Stomach (tissue), 9 donors: ENCODE results near the gene EXOG. TPM values are rescaled to one million over a fixed set of nuclear protein-coding genes. Genes with fewer than 3 reads are reported as not detected.

Experiments used
- DNase-seq, 2 donors: peaks; one replicate each; pipeline versions ENCODE4 v3.0.0 to v3.0.0-alpha.2; 2013 to 2019
- H3K27ac ChIP-seq, 5 donors: fragments of 200-600 bp in 4 of 5; sonication (generic) in 4 of 5; one replicate each; pipeline ENCODE4 v1.5.1; 2013 to 2019; ENCODE audit warnings: mild to moderate bottlenecking in 1 of 5, moderate library complexity in 1 of 5
- H3K27me3 ChIP-seq, 3 donors: fragments of 200-600 bp; sonication (generic); one replicate each; pipeline ENCODE4 v1.5.1; 2017 to 2019; ENCODE audit warnings: mixed run types in 1 of 3
- H3K36me3 ChIP-seq, 4 donors: fragments of 200-600 bp; sonication (generic); 1 replicate in 3 of 4; 2 replicates in 1 of 4; pipeline ENCODE4 v1.5.1; 2016 to 2019
- H3K4me1 ChIP-seq, 4 donors: fragments of 200-600 bp; sonication (generic); one replicate each; pipeline ENCODE4 v1.5.1; 2016 to 2019
- H3K4me3 ChIP-seq, 4 donors: fragments of 200-600 bp; sonication (generic) in 3 of 4; one replicate each; pipeline ENCODE4 v1.5.1; 2016 to 2019; ENCODE audit warnings: mild to moderate bottlenecking in 1 of 4
- H3K9me3 ChIP-seq, 4 donors: fragments of 200-600 bp; sonication (generic); one replicate each; pipeline ENCODE4 v1.5.1; 2016 to 2019
- EP300 ChIP-seq: sonication (generic); formaldehyde crosslinking; IDR thresholded peaks from one replicate; pipeline ENCODE4 v1.6.1; 2017; ENCODE audit warnings: antibody characterized with exemption
- POLR2A ChIP-seq, 4 donors: fragments of 450-650 bp; IDR thresholded peaks; one replicate each; pipeline ENCODE4 v1.6.1; 2016; ENCODE audit warnings: antibody characterized with exemption in 4 of 4, control low read depth in 2 of 4, mild to moderate bottlenecking in 1 of 4, moderate library complexity in 1 of 4
- POLR2AphosphoS5 ChIP-seq, 3 donors: sonication (generic); formaldehyde crosslinking; IDR thresholded peaks; one replicate each; pipeline ENCODE4 v1.6.1; 2016; ENCODE audit warnings: antibody characterized with exemption in 3 of 3
- WGBS, 5 donors: extraction: QIAGEN DNeasy Blood & Tissue Kit in 3 of 5; methylation state at CpG; one replicate each; pipeline versions ENCODE4 v1.1.5 to v1.1.7; 2013 to 2018; 5-methylcytosine and 5-hydroxymethylcytosine counted together
- intact Hi-C: fragments of 100-400 bp; cut with DNase I; formaldehyde crosslinking; loops from one replicate; pipeline ENCODE4 v1.15.1; 2023; ENCODE audit warnings: low total_unique reads
- polyA plus RNA-seq, 3 donors: library from polyadenylated mRNA; stranded (reverse); fragments of 200-250 nt; gene quantifications; one replicate each; pipeline ENCODE4 v1.2.3, GENCODE V29; 2013
- total RNA-seq, 5 donors: library from RNA; depleted of rRNA; stranded (reverse); fragments of >200 nt; gene quantifications; one replicate each; pipeline versions ENCODE4 v1.1.0 to v1.2.3, GENCODE V29; 2014 to 2016
- TF ChIP-seq, protein P1 (sequence below), 7 experiments: fragments of 450-650 bp in 4 of 7; fragments of 200-600 bp in 3 of 7; sonication (generic) in 3 of 7; IDR thresholded peaks; one replicate each; pipeline ENCODE4 v1.5.1; 2016 to 2019; ENCODE audit warnings: antibody characterized with exemption in 7 of 7, control low read depth in 2 of 7, mild to moderate bottlenecking in 1 of 7
- donor health status: healthy with polysubstance abuse.
- donor health status: Bipolar disorder and iron deficiency.
- donor health status: healthy.

The EXOG gene
- total and polyA plus RNA-seq, 8 donors = 2.4 to 202 (median 4.3) TPM; not detected in 1

GRCh38 chr3:38534180-38534579 is 38.0 kb downstream of the EXOG start:
- Histone ChIP-seq H3K9me3 (no peaks in the 10 kb centered on the region), H3K4me1 (no peaks in the 10 kb centered on the region), H3K4me3 (no peak overlapping the region), H3K27ac (no peak overlapping the region), H3K27me3 (no peaks in the 10 kb centered on the region), H3K36me3 (peaks cover 0 to 39% (median 8%) of the 10 kb centered on the region in 4 donors)
- no peak for DNase-seq
- WGBS, 5 donors = 88 to 100% (median 99%) methylated on average over 2 of the region's 2 CpGs
- no peak for TF ChIP-seq POLR2AphosphoS5 (IDR thresholded peaks at IDR 0.05)
- no peak for TF ChIP-seq EP300
- TF ChIP-seq, protein P1, sequence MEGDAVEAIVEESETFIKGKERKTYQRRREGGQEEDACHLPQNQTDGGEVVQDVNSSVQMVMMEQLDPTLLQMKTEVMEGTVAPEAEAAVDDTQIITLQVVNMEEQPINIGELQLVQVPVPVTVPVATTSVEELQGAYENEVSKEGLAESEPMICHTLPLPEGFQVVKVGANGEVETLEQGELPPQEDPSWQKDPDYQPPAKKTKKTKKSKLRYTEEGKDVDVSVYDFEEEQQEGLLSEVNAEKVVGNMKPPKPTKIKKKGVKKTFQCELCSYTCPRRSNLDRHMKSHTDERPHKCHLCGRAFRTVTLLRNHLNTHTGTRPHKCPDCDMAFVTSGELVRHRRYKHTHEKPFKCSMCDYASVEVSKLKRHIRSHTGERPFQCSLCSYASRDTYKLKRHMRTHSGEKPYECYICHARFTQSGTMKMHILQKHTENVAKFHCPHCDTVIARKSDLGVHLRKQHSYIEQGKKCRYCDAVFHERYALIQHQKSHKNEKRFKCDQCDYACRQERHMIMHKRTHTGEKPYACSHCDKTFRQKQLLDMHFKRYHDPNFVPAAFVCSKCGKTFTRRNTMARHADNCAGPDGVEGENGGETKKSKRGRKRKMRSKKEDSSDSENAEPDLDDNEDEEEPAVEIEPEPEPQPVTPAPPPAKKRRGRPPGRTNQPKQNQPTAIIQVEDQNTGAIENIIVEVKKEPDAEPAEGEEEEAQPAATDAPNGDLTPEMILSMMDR (IDR thresholded peaks at IDR 0.05) = no peak
- intact Hi-C loops = no loop called here

DNA sequence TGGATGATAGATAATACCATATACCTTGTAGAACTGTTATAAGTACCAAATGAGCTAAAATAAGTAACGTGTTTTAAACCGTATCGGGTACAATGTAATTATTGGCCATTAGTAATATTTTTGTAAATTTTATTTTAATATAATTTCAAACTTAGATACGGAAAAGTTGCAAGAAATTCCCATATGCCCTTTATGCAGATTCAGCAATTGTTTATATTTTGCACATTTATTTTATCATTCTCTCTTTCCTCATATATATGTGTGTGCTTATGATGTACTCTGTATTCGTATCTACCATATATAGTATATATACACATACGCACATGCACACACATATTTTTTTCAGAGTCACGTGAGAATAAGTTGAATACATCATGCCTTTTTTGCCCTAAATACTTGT is 38.5 kb downstream of the EXOG start:
- intact Hi-C loops = no loop called here
- no peaks in the 10 kb centered on the region for H3K4me1 ChIP-seq
- DNase-seq = no peak
- H3K9me3 ChIP-seq = no peaks in the 10 kb centered on the region
- H3K27ac ChIP-seq = no peak overlapping the region
- WGBS, 5 donors = 95 to 99% (median 98%) methylated on average over 7 of the region's 7 CpGs
- H3K4me3 ChIP-seq = no peak overlapping the region
- H3K27me3 ChIP-seq = no peaks in the 10 kb centered on the region
- TF ChIP-seq POLR2A (IDR thresholded peaks at IDR 0.05) = no peak
- TF ChIP-seq POLR2AphosphoS5 (IDR thresholded peaks at IDR 0.05) = no peak
- peaks cover 0 to 39% (median 6%) of the 10 kb centered on the region in 4 donors for H3K36me3 ChIP-seq

GRCh38 chr3:38536671-38537070 is 40.5 kb downstream of the EXOG start:
- no peak overlapping the region for H3K27ac ChIP-seq
- intact Hi-C loops = no loop called here
- TF ChIP-seq EP300 = no peak
- no peaks in the 10 kb centered on the region for H3K4me1 ChIP-seq
- H3K27me3 ChIP-seq = no peaks in the 10 kb centered on the region
- WGBS, 5 donors = 82 to 90% (median 85%) methylated on average over 3 of the region's 3 CpGs
- no peaks in the 10 kb centered on the region for H3K9me3 ChIP-seq
- H3K4me3 ChIP-seq = no peak overlapping the region
- DNase-seq = no peak
- H3K36me3 ChIP-seq = peaks cover 0 to 25% (median 5%) of the 10 kb centered on the region in 4 donors

- WGBS, 5 donors = 60 to 75% (median 67%) methylated on average over 6 to 8 of the region's 8 CpGs
- H3K27ac ChIP-seq = no peak overlapping the region
- no peaks in the 10 kb centered on the region for H3K4me1 ChIP-seq
- no peak for DNase-seq
- H3K36me3 ChIP-seq = peaks cover 0 to 15% (median 5%) of the 10 kb centered on the region in 4 donors
- TF ChIP-seq POLR2AphosphoS5 (IDR thresholded peaks at IDR 0.05) = no peak
- TF ChIP-seq EP300 = no peak
- TF ChIP-seq, protein P1 (IDR thresholded peaks at IDR 0.05) = no peak
- no peak for TF ChIP-seq POLR2A (IDR thresholded peaks at IDR 0.05)
- H3K4me3 ChIP-seq = no peak overlapping the region
- H3K9me3 ChIP-seq = no peaks in the 10 kb centered on the region
- intact Hi-C loops = no loop called here
- H3K27me3 ChIP-seq = no peaks in the 10 kb centered on the region
Measured at GRCh38 chr3:38538773-38539353, 42.7 kb downstream of the EXOG start.

DNA sequence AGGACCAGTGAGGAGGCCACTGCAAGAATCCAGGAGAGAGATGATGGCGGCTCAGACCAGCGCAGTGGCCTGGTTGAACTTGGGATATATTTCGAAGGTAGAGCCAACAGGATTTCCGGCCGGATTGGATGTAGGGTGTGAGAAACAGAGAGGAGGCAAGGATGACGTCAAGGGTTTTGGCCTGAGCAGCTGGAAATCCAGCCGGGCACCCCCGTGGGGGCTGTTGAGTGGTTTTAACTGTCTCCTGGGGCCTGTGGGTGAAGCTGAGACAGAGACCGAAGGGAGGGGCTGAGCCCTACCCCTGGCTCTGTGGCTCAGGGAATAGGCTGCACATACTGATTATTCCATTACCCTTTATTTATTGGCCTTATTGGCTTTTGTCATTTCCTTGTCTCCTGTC is 45.7 kb downstream of the EXOG start:
- H3K27ac ChIP-seq = no peak overlapping the region
- no peak overlapping the region for H3K4me3 ChIP-seq
- TF ChIP-seq, protein P1 (IDR thresholded peaks at IDR 0.05) = no peak
- TF ChIP-seq POLR2AphosphoS5 (IDR thresholded peaks at IDR 0.05) (no peak), EP300 (no peak), POLR2A (IDR thresholded peaks at IDR 0.05) (no peak)
- peak in 1 of 2 donors; percentile 19 for DNase-seq
- WGBS, 5 donors = 72 to 87% (median 81%) methylated on average over 9 of the region's 9 CpGs
- no peaks in the 10 kb centered on the region for H3K4me1 ChIP-seq
- intact Hi-C loops = no loop called here
- H3K27me3 ChIP-seq = no peaks in the 10 kb centered on the region
- no peaks in the 10 kb centered on the region for H3K36me3 ChIP-seq
- no peaks in the 10 kb centered on the region for H3K9me3 ChIP-seq
